IPS DF 6.9 (cell line): ENCODE results near the gene AARS1.
"Not testable (repeated sequence)": the region's sequence is repeated elsewhere in the genome, so short reads cannot be mapped to it uniquely, and the experiment has no call there.

Source experiments
- DNase-seq: peaks from one replicate; pipeline ENCODE4 v3.0.0-alpha.2; 2013; ENCODE audit warnings: low read depth, low spot score
- H3K27ac ChIP-seq: one replicate; pipeline ENCODE4 v1.5.1; 2013; ENCODE audit warnings: low read length, control low read depth
- H3K27me3 ChIP-seq: 2 replicates; pipeline ENCODE4 v1.6.1; 2013; ENCODE audit warnings: mild to moderate bottlenecking, low read length; ENCODE audit not compliant: control insufficient read depth, insufficient read depth
- H3K36me3 ChIP-seq: 2 replicates; pipeline ENCODE4 v1.6.1; 2013; ENCODE audit warnings: low read length; ENCODE audit not compliant: control insufficient read depth, insufficient read depth
- H3K4me1 ChIP-seq: 2 replicates; pipeline ENCODE4 v1.6.1; 2013; ENCODE audit warnings: low read length; ENCODE audit not compliant: control insufficient read depth, insufficient read depth
- H3K4me3 ChIP-seq: 2 replicates; pipeline ENCODE4 v1.5.1; 2013; ENCODE audit warnings: mild to moderate bottlenecking, low read length
- H3K9me3 ChIP-seq: 2 replicates; pipeline ENCODE4 v1.6.1; 2013; ENCODE audit warnings: low read length, inconsistent platforms; ENCODE audit not compliant: control insufficient read depth, insufficient read depth
- WGBS: extraction: QIAGEN DNeasy Blood & Tissue Kit; methylation state at CpG from one replicate; pipeline ENCODE4 v1.1.7; 2013; ENCODE audit warnings: mixed read lengths, missing lambda C conversion rate; ENCODE audit not compliant: insufficient read length, insufficient coverage; 5-methylcytosine and 5-hydroxymethylcytosine counted together

AARS1 gene

DNA sequence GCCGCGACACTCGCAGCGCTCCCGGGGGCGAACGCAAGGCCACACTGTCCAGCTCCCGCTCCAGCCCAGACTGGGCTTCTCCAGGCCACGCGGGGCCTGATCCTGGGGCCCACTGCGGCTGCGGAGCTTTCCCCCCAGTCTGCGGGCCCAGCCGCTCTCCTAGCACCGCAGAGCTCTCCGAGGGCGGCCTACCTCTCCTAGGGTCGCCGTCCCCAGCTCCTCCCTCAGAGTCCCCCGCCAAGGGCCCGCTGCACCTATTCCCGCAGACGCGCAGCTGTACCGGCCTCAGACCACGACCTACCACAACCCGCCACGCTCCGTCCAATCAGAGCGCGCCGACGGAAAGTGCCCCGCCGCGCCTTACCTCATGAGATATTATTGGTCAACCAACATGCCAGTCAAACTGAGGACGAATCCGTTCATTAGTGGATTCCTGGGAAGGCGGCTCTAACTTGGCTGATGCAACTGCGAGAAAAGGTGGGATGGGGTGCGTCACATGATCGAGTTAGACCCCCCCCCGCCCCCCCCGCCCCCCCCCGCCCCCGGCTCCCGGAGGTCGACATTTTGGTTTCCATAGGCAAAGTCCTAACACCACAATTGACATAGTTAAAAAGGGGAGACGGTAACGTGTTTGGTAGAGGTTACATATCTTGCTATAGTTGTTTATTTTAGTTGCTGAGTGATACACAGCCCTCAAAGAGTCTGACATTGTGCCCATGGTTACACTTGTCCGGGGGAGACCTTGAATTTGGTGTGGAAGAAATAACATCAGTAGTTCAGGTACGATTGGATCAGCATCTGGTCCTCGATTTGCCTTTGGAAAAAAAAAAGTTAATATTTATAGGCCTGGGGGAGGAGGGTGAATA lies at the start of gene AARS1:
TSS of gene AARS1 (minus strand) at position 278 of the 866 bp plus-strand sequence. CDS start 6,743 bp downstream, outside the sequence.
- H3K4me1 ChIP-seq = no peaks in the 10 kb centered on the region; the same call in 1 of the 2 replicates
- no peaks in the 10 kb centered on the region for H3K27me3 ChIP-seq
- no peak within 1 kb of the TSS for H3K27ac ChIP-seq
- peak; percentile 99 for DNase-seq
- H3K36me3 ChIP-seq = 0 out of 2 replicates have a peak, but pooled peaks cover 7% of the 10 kb centered on the region
- no peaks in the 10 kb centered on the region for H3K9me3 ChIP-seq
- H3K4me3 ChIP-seq = peak within 1 kb of the TSS; percentile 78
- no CpG with 5 or more reads among the region's 53 CpGs for WGBS

DNA sequence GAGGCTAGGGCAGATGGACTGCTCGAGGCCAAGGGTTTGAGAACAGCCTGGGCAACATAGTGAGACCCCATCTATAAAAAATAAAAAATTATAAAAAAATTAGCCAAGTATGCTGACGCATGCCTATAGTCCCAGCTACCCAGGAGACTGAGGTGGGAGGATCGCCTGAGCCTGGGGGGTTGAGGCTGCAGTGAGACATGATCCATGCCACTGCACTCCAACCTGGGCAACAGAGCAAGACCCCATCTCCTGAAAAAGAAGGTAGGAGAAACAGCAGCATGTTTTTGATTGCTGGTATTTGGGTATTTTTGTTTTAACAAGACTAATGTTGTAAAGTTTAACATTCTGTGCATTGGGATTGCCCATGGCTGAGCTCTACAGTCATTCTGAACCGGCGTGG lies 48.5 kb upstream of the AARS1 start:
- Histone ChIP-seq H3K27me3 (no peaks in the 10 kb centered on the region), H3K9me3 (no peaks in the 10 kb centered on the region), H3K4me1 (no peaks in the 10 kb centered on the region), H3K27ac (no peak overlapping the region), H3K4me3 (no peak overlapping the region), H3K36me3 (peaks cover 8% of the 10 kb centered on the region; the same call in 1 of the 2 replicates)
- DNase-seq = no peak
- no CpG with 5 or more reads among the region's 5 CpGs for WGBS

DNA sequence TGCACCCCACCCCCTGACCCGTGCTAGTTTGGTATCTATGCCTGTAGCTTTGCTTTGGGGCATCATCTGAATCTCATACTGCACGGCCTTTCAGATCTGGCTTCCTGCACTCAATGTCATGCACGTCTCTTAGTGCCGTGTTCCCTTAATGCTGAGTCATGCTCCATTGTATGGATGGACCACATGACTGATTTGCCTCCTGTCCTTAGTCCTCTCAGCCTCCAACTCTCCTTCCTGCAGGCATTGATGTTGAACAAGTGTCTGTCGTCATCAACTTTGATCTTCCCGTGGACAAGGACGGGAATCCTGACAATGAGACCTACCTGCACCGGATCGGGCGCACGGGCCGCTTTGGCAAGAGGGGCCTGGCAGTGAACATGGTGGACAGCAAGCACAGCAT lies 43.4 kb upstream of the AARS1 start:
- not testable (repeated sequence) for H3K4me1 ChIP-seq, H3K27me3 ChIP-seq, H3K27ac ChIP-seq, DNase-seq, H3K9me3 ChIP-seq, H3K4me3 ChIP-seq
- peaks cover 13% of the 10 kb centered on the region; the same call in 1 of the 2 replicates for H3K36me3 ChIP-seq
- no CpG with 5 or more reads among the region's 12 CpGs for WGBS

DNA sequence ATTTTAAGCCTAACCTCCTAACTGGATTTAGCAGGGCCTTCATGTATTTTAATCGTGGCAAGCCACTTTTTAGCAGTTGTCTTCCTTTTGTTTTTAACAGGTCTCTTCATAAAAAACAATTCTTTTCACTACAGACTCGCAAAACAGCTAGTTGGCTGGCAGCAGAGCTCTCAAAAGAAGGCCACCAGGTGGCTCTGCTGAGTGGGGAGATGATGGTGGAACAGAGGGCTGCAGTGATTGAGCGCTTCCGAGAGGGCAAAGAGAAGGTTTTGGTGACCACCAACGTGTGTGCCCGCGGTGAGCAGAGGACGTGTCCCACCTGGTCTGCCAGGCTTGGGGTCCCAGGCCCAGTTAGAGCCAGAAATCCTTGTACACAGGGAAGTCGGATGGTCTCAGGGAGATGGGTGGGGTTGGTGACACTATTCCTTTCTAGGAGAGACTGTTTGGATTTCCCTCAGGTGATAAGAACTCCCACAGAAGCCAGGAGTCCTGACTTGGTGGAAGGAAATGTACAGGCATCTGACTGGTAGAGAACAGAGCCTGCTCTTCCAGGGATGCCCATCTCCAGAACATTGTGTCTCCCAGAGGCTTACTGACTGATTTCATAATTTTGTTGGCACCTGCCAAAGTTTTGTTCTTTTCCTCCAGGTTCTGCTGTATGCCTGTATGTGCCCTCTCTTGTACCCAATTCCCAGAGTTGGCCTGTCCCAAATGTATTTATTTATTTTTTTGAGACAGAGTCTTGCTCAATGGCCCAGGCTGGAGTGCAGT lies 42.5 kb upstream of the AARS1 start:
- no peak for DNase-seq
- WGBS = no CpG with 5 or more reads among the region's 9 CpGs
- Histone ChIP-seq H3K4me1 (no peaks in the 10 kb centered on the region), H3K9me3 (no peaks in the 10 kb centered on the region), H3K27me3 (no peaks in the 10 kb centered on the region), H3K4me3 (no peak overlapping the region), H3K36me3 (peaks cover 13% of the 10 kb centered on the region; the same call in 1 of the 2 replicates), H3K27ac (no peak overlapping the region)

DNA sequence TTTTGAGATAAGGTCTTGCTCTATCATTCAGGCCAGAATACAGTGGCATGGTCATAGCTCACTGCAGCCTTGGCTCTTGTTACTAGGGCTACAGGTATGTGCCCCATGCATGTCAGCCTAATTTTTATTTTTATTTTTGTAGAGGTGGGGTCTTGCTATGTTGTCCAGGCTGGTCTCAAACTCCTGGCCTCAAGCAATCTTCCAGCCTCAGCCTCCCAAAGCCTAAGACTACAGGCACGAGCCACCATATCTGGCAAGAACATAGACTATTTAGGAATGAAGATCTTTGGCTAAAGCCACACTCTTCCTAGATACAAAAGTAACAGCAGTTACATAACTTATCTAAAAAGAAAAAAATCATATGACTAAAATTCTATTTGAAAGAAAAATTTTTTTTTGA lies 41.8 kb upstream of the AARS1 start:
- peaks cover 13% of the 10 kb centered on the region; the same call in 1 of the 2 replicates for H3K36me3 ChIP-seq
- H3K27ac ChIP-seq = no peak overlapping the region
- H3K27me3 ChIP-seq = no peaks in the 10 kb centered on the region
- no peaks in the 10 kb centered on the region for H3K9me3 ChIP-seq
- no peaks in the 10 kb centered on the region for H3K4me1 ChIP-seq
- H3K4me3 ChIP-seq = no peak overlapping the region
- no CpG with 5 or more reads among the region's 1 CpG for WGBS
- DNase-seq = no peak

DNA sequence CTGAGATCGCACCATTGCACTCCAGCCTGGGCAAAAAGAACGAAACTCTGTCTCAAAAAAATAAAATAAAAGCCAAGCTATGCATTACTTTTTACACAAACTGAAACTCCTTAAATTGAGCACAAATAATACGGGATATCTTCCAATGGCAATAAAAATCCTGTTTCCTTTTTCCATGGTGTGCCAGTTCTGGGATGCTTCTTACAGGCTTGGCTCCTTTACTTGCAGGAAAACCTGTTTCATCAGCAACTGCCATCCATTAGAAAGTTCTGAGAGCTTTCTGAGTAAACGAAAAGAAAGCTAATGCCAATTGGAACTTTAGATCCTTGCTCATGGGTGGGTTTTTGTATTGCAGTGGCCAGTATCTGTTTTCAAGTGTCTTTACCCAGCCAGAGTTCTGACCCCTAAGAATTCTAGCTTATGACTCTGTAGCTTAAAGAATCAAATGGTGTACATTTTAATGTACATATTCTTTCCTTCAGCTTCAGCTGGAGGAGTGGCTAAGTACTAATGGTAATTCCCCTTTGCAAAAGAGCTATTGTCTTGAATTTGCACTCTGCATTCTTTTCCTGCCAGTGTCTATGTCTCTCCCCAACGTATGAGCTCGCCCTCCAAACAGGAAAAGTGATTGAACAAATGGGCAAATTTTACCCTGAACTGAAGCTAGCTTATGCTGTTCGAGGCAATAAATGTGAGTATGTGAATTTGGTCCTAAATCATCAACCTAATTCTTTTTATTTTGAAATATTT lies 35.9 kb upstream of the AARS1 start:
- Histone ChIP-seq H3K36me3 (peaks cover 7% of the 10 kb centered on the region; the same call in 1 of the 2 replicates), H3K27me3 (no peaks in the 10 kb centered on the region), H3K4me1 (no peaks in the 10 kb centered on the region), H3K4me3 (no peak overlapping the region), H3K27ac (no peak overlapping the region), H3K9me3 (no peaks in the 10 kb centered on the region)
- WGBS = no CpG with 5 or more reads among the region's 7 CpGs
- no peak for DNase-seq

DNA sequence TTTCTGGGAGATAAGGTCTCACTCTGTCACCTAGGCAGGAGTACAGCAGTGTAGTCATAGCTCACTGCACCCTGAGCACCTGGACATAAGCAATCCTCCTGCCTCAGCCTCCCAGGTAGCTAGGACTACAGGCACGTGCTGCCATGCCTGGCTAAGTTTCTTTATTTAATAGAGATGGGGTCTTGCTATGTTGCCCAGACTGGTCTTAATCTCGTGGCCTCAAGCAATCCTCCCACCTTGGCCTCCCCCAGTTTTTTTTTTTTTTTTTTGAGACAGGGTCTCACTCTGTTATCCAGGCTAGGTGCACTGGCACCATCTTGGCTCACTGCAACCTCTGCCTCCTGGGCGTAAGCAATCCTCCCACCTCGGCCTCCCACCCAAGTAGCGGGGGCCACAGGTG lies 30.8 kb upstream of the AARS1 start:
- H3K36me3 ChIP-seq = peaks cover 5% of the 10 kb centered on the region; the same call in 1 of the 2 replicates
- no peak overlapping the region for H3K27ac ChIP-seq
- H3K9me3 ChIP-seq = no peaks in the 10 kb centered on the region
- WGBS = no CpG with 5 or more reads among the region's 5 CpGs
- H3K4me3 ChIP-seq = no peak overlapping the region
- H3K27me3 ChIP-seq = no peaks in the 10 kb centered on the region
- no peaks in the 10 kb centered on the region for H3K4me1 ChIP-seq
- DNase-seq = no peak

DNA sequence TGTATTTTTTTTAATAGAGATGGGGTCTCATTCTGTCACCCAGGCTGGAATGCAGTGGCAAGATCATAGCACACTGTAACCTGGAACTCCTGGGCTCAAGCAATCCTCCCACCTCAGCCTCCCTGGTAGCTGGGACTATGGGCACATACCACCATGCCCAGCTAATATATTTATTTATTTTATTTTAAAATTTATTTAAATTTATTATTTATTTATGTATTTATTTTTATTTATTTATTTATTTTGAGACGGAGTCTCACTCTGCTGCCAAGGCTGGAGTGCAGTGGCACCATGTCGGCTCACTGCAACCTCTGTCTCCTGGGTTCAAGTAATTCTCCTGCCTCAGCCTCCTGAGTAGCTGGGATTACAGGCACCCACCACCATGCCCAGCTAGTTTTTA lies 18.4 kb upstream of the AARS1 start:
- not testable (repeated sequence) for H3K4me1 ChIP-seq, H3K36me3 ChIP-seq, DNase-seq, H3K4me3 ChIP-seq, H3K27ac ChIP-seq, H3K9me3 ChIP-seq, H3K27me3 ChIP-seq
- no CpG with 5 or more reads among the region's 2 CpGs for WGBS

DNA sequence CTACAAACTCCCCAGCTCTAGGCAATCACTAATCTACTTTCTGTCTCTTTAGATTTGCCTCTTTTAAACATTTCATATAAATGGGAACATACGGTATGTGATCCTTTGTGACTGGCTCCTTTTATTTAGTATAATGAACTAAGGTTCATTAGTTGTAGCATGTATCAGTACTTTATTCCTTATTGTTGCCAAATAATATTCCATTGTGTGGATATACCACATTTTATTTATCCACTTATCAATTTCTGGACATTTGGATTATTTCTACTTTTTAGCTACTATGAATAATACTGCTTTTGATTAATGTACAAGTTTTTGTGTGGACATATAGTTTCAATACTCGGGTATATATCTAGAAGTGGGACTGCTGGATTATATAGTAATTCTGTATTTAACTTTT lies 17.6 kb upstream of the AARS1 start:
- H3K36me3 ChIP-seq = no peaks in the 10 kb centered on the region
- no CpG with 5 or more reads among the region's 2 CpGs for WGBS
- no peaks in the 10 kb centered on the region for H3K4me1 ChIP-seq
- no peak overlapping the region for H3K27ac ChIP-seq
- no peaks in the 10 kb centered on the region for H3K9me3 ChIP-seq
- H3K27me3 ChIP-seq = no peaks in the 10 kb centered on the region
- no peak overlapping the region for H3K4me3 ChIP-seq
- no peak for DNase-seq

DNA sequence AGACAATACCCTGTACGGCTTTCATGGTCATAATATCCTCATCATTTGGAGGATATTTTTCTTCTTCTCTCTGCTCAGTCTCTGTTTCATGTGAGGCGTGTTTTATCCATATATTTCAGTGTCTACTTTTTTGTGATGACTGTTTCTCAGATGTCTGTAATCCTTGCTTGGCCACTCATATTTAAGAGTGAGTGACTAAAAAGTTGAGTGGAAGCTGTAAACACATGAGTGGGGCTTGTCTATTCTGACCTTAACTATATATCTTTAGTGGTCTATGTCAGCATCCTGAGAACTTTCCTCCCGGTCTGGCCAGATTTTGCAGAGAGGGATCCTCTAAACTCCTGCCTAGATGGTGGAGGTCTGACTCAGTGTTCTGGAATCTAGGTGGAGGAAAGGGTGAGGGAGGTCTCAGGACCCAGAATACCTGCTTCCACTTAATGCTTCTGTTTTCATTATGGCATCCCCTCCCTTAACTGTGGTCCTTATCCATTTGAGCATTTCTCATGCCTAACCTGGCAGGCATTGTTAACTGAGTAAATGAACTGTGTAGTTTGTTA lies 15.7 kb upstream of the AARS1 start:
- Histone ChIP-seq H3K27me3 (no peaks in the 10 kb centered on the region), H3K27ac (no peak overlapping the region), H3K4me3 (no peak overlapping the region), H3K36me3 (no peaks in the 10 kb centered on the region), H3K9me3 (no peaks in the 10 kb centered on the region), H3K4me1 (no peaks in the 10 kb centered on the region)
- WGBS = no CpG with 5 or more reads among the region's 3 CpGs
- DNase-seq = no peak
